MG63 (cell line): Measurements from ENCODE around the gene LMCD1. TPM values are rescaled to one million over a fixed set of nuclear protein-coding genes. Genes with fewer than 3 reads are reported as not detected.
A peak's percentile ranks its signal among the peaks of the same experiment; 100 is the strongest.

Experiments used
- DNase-seq: peaks from one replicate; pipeline ENCODE4 v3.0.0-alpha.2; 2020
- H3K27me3 ChIP-seq: fragments of 250-450 bp; sonication (Bioruptor Pico); 2 replicates; pipeline ENCODE4 v1.5.1; 2020; ENCODE audit warnings: mild to moderate bottlenecking, moderate library complexity
- H3K36me3 ChIP-seq: fragments of 250-450 bp; sonication (Bioruptor Pico); 2 replicates; pipeline ENCODE4 v1.5.1; 2020; ENCODE audit warnings: mild to moderate bottlenecking, moderate library complexity
- H3K4me3 ChIP-seq: fragments of 250-450 bp; sonication (Bioruptor Pico); 2 replicates; pipeline ENCODE4 v1.5.1; 2020; ENCODE audit warnings: mild to moderate bottlenecking, moderate library complexity
- H3K9me3 ChIP-seq: fragments of 250-450 bp; sonication (Bioruptor Pico); 2 replicates; pipeline ENCODE4 v1.5.1; 2020; ENCODE audit warnings: mild to moderate bottlenecking, moderate library complexity
- total RNA-seq: library from RNA; depleted of rRNA; stranded (reverse); fragments of >200 nt; shearing (Covaris generic); gene quantifications from 2 replicates; pipeline ENCODE4 v1.2.3, GENCODE V29; 2014; ENCODE audit warnings: low replicate concordance

Gene LMCD1
- total RNA-seq, 1 experiment from 2014 or later, result 3.4 TPM

DNA sequence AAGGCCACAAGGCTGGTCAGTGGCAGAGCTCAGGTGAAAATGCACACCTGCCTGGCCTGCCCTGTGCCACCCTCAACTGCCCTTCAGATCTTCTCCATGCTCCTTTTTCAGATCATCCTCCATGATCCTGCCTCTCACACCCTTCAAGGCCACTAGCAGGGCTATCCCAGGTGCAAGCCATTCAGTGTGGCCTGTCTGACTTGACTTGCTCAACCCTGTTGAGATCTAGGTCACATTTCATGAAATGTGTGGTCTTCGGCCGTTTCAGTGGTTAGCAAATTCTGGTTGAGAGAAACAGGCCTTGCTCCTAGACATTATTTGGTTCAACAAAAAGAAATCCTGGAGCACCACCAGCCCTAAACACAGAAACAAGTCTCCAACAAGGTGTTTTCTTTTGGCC is 26.6 kb upstream of the LMCD1 start:
- DNase-seq, result no peak
- no peaks in the 10 kb centered on the region for H3K36me3 ChIP-seq
- no peaks in the 10 kb centered on the region for H3K27me3 ChIP-seq
- H3K9me3 ChIP-seq, result no peaks in the 10 kb centered on the region
- no peak overlapping the region for H3K4me3 ChIP-seq

- Histone ChIP-seq H3K36me3 (no peaks in the 10 kb centered on the region), H3K4me3 (no peak overlapping the region), H3K9me3 (no peaks in the 10 kb centered on the region), H3K27me3 (no peaks in the 10 kb centered on the region)
- no peak for DNase-seq
Measured at GRCh38 chr3:8480699-8481098, 20.9 kb upstream of the LMCD1 start.

GRCh38 chr3:8481380-8481779 is 20.2 kb upstream of the LMCD1 start:
- Histone ChIP-seq H3K4me3 (no peak overlapping the region), H3K36me3 (no peaks in the 10 kb centered on the region), H3K27me3 (no peaks in the 10 kb centered on the region), H3K9me3 (no peaks in the 10 kb centered on the region)
- DNase-seq, result no peak

DNA sequence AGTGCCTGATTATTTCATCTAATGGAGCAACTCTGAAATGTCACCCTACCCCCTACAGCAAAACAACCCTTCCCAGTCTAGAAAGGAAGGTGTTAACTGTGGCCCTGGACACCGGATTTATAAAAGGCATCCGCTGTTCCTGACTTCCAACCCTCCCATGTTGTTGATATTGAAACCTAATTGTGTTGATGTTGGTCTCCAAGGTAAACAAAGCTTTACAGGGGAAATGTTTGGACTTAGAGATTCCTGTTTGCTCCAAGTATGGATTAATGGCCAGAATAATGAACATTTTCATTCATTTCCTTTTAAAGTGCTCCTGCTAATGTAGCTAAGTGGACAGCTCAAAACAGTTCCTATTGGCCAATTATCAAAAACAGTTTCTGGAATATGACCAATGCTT is 19.4 kb upstream of the LMCD1 start:
- H3K27me3 ChIP-seq, result no peaks in the 10 kb centered on the region
- no peaks in the 10 kb centered on the region for H3K36me3 ChIP-seq
- H3K9me3 ChIP-seq, result no peaks in the 10 kb centered on the region
- H3K4me3 ChIP-seq, result no peak overlapping the region
- no peak for DNase-seq

DNA sequence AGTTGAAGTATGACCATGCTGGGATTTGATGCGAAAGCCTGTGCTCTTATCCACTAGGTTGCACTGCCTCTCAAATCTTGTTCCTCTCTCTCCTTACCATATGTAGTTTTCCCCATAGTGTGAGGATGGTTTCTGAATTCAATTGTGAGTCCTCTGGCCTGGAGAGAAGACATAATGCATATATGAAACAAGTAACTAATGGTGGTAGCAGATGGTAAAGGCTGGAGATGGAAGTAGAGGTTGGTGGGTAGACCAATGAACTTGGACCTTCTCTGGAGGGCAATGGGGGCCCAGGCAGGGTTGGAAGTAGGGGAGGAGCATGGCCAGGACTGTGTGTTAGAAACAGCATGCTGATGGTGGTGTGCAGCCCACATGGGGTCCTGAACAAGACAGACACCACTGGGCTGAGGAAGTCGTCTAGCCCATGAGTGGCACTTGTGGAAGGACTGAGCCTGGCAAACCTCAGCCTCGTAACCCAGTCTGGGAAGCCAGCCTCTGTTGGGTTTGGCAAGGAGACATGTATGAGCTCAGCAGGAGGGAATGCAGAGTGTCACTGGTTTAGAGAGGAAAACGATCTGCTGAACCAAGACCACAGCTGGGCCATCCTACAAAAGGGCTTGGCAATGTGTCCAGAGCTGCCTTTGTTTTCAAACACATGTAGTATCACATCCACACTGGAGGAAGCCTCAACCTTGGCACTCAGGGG is 18.5 kb upstream of the LMCD1 start:
- Histone ChIP-seq H3K36me3 (no peaks in the 10 kb centered on the region), H3K4me3 (no peak overlapping the region), H3K27me3 (no peaks in the 10 kb centered on the region), H3K9me3 (no peaks in the 10 kb centered on the region)
- DNase-seq, result peak; percentile 87

GRCh38 chr3:8484409-8485140 is 17.0 kb upstream of the LMCD1 start:
- Histone ChIP-seq H3K27me3 (no peaks in the 10 kb centered on the region), H3K4me3 (no peak overlapping the region), H3K9me3 (no peaks in the 10 kb centered on the region), H3K36me3 (no peaks in the 10 kb centered on the region)
- DNase-seq, result no peak

- Histone ChIP-seq H3K9me3 (no peaks in the 10 kb centered on the region), H3K27me3 (no peaks in the 10 kb centered on the region), H3K4me3 (no peak overlapping the region), H3K36me3 (no peaks in the 10 kb centered on the region)
- no peak for DNase-seq
Measured at GRCh38 chr3:8485141-8485870, 16.3 kb upstream of the LMCD1 start.

DNA sequence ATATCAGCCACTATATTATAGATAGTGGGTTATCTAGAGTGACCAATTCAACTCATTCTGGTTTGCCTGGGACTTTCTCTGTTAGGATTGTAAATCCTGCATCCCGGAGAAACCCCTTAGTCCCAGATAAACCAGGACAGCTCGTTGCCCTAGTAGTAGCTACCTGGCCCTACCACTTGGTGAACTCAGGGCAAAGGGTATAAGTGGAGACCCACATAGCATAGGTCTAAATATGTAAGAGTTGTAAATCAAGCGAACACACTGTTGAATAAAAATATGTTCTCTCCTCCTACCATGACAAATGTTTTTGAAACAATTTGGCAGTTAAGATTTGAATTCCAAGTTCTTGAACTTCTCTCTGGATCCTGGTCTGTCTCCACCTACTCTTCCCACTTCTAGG is 15.7 kb upstream of the LMCD1 start:
- Histone ChIP-seq H3K9me3 (no peaks in the 10 kb centered on the region), H3K27me3 (no peaks in the 10 kb centered on the region), H3K4me3 (no peak overlapping the region), H3K36me3 (no peaks in the 10 kb centered on the region)
- DNase-seq, result no peak

DNA sequence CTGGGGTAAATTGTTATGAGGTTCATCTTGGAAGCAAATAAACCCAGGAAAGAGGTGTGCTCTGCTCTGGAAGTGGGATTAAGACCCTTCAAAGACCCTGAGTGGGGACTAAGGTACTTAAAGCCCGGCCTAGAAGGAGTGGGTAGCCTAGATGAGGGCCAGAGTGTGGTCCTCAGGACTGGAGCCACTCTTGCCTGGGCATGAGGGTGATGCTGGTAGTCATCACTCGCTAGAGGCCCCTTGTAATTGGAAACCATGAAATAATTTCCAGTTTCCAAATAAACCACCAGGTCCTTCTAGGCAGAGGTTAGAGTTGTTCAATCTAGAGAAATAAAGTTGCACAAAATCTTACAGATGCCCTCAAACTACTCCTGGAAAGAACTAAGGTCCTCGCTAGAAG is 15.2 kb upstream of the LMCD1 start:
- no peak overlapping the region for H3K4me3 ChIP-seq
- DNase-seq, result no peak
- H3K27me3 ChIP-seq, result no peaks in the 10 kb centered on the region
- no peaks in the 10 kb centered on the region for H3K9me3 ChIP-seq
- H3K36me3 ChIP-seq, result no peaks in the 10 kb centered on the region

DNA sequence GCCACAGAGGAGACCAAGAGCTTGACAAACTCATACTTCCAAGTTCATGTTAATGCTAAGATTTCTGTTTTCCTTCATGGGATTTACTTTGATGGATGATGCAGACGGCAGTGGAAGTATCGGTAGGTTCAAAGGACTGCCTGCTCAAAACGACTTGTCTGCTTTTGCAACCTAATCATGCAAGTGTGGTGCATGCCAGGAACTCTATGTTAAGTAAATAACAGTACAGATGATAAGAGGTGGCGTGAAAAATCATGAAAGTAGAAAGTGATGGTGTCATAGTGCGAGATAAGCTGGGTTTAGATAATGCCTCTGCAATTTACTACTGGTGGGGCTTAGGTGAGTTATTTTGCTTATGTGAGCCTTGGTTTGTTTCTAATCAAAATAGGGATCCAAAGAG is 14.7 kb upstream of the LMCD1 start:
- H3K9me3 ChIP-seq, result no peaks in the 10 kb centered on the region
- H3K4me3 ChIP-seq, result no peak overlapping the region
- H3K27me3 ChIP-seq, result no peaks in the 10 kb centered on the region
- no peak for DNase-seq
- no peaks in the 10 kb centered on the region for H3K36me3 ChIP-seq

- H3K36me3 ChIP-seq, result no peaks in the 10 kb centered on the region
- no peak for DNase-seq
- H3K4me3 ChIP-seq, result no peak overlapping the region
- H3K27me3 ChIP-seq, result no peaks in the 10 kb centered on the region
- H3K9me3 ChIP-seq, result no peaks in the 10 kb centered on the region
Measured at GRCh38 chr3:8488411-8488810, 13.2 kb upstream of the LMCD1 start.

DNA sequence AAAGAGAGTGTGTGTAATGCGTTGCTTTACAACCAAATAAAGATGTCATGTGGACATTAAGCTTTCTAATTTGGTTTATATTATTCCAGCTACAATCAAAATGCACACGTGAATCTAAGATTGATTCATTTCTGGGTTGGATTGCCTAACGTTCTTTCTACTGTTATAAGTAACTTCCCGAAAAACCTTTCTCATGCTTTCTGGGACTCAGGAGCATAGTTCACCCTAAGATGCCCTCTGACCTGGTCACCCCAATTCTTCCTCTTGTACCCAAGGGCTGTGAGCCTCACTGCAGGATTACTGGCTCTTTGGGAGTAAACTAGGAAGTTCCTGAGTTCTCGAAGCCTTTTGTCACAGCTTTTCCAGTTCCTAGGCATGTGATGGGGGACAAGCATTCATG is 12.7 kb upstream of the LMCD1 start:
- Histone ChIP-seq H3K9me3 (no peaks in the 10 kb centered on the region), H3K4me3 (no peak overlapping the region), H3K27me3 (no peaks in the 10 kb centered on the region), H3K36me3 (no peaks in the 10 kb centered on the region)
- no peak for DNase-seq

- no peaks in the 10 kb centered on the region for H3K9me3 ChIP-seq
- no peak overlapping the region for H3K4me3 ChIP-seq
- no peaks in the 10 kb centered on the region for H3K36me3 ChIP-seq
- H3K27me3 ChIP-seq, result no peaks in the 10 kb centered on the region
- DNase-seq, result no peak
Measured at GRCh38 chr3:8489278-8489792, 12.3 kb upstream of the LMCD1 start.

DNA sequence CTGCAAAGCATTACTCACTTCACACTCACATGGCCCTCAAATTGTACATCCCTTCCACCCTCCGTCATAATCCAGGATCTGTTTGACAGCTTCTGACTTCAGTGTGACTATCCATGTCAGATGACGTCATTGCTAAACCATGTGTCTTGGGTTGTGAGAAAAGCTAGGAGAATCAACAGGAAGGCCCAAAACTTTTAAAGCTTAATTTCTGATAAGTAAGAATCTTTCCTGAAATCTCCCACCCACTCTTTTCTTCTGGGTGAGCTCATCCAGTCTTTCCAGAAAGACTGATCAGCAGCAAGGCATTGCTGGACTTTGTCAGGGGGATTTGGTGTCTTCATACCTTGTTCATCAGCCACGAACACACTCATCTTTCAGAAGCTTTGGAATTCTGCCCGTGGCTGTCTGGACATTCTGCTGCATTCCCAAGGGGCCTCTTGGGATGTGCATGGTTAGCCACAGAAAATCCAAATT is 11.5 kb upstream of the LMCD1 start:
- Histone ChIP-seq H3K36me3 (no peaks in the 10 kb centered on the region), H3K27me3 (no peaks in the 10 kb centered on the region), H3K9me3 (no peaks in the 10 kb centered on the region), H3K4me3 (no peak overlapping the region)
- peak; percentile 60 for DNase-seq

GRCh38 chr3:8491271-8492144 is 10.1 kb upstream of the LMCD1 start:
- DNase-seq, result no peak
- Histone ChIP-seq H3K4me3 (no peak overlapping the region), H3K36me3 (no peaks in the 10 kb centered on the region), H3K27me3 (no peaks in the 10 kb centered on the region), H3K9me3 (no peaks in the 10 kb centered on the region)

- no peak overlapping the region for H3K4me3 ChIP-seq
- no peak for DNase-seq
- H3K9me3 ChIP-seq, result no peaks in the 10 kb centered on the region
- no peaks in the 10 kb centered on the region for H3K27me3 ChIP-seq
- H3K36me3 ChIP-seq, result no peaks in the 10 kb centered on the region
Measured at GRCh38 chr3:8492744-8493511, 8.7 kb upstream of the LMCD1 start.
